ENCODE data around the gene CDCP1.
A peak's percentile ranks its signal among the peaks of the same experiment; 100 is the strongest.

Gene CDCP1

GRCh38 chr3:45035441-45036301, 110.5 kb downstream of the CDCP1 start:
- Histone ChIP-seq H3K4me1 (ENCODE audit: control insufficient read depth, insufficient read depth, low read length, unreplicated experiment) (peaks cover 12% of the 10 kb centered on the region), H3K4me3 (ENCODE audit: low read depth, low read length) (peak overlapping the region; percentile 27; the same call in 1 of the 2 replicates), H3K36me3 (ENCODE audit: insufficient read depth, low read length) (no peaks in the 10 kb centered on the region), H3K79me2 (ENCODE audit: control insufficient read depth, insufficient read depth, low read length, unreplicated experiment) (no peaks in the 10 kb centered on the region), H2AFZ (ENCODE audit: low read length, unreplicated experiment) (peak overlapping the region; percentile 31), H3K27me3 (ENCODE audit: insufficient read depth, low read length) (no peaks in the 10 kb centered on the region), H3K27ac (ENCODE audit: low read depth, low read length) (no peak overlapping the region)

GRCh38 chr3:45034612-45035252, 111.4 kb downstream of the CDCP1 start:
- no peaks in the 10 kb centered on the region for H3K36me3 ChIP-seq (ENCODE audit: insufficient read depth, low read length)
- H3K4me1 ChIP-seq (ENCODE audit: control insufficient read depth, insufficient read depth, low read length, unreplicated experiment) = peaks cover 12% of the 10 kb centered on the region
- H3K27me3 ChIP-seq (ENCODE audit: insufficient read depth, low read length) = no peaks in the 10 kb centered on the region
- no peak overlapping the region for H2AFZ ChIP-seq (ENCODE audit: low read length, unreplicated experiment)
- H3K4me3 ChIP-seq (ENCODE audit: low read depth, low read length) = no peak overlapping the region
- H3K27ac ChIP-seq (ENCODE audit: low read depth, low read length) = no peak overlapping the region
- H3K79me2 ChIP-seq (ENCODE audit: control insufficient read depth, insufficient read depth, low read length, unreplicated experiment) = no peaks in the 10 kb centered on the region

- H3K27me3 ChIP-seq (ENCODE audit: insufficient read depth, low read length) = no peaks in the 10 kb centered on the region
- peaks cover 12% of the 10 kb centered on the region for H3K4me1 ChIP-seq (ENCODE audit: control insufficient read depth, insufficient read depth, low read length, unreplicated experiment)
These were observed 112.4 kb downstream of the CDCP1 start for GRCh38 chr3:45033791-45034190.

More at GRCh38 chr3:45033791-45034190, 112.4 kb downstream of the CDCP1 start:
- Histone ChIP-seq H2AFZ (ENCODE audit: low read length, unreplicated experiment) (no peak overlapping the region), H3K36me3 (ENCODE audit: insufficient read depth, low read length) (no peaks in the 10 kb centered on the region), H3K27ac (ENCODE audit: low read depth, low read length) (no peak overlapping the region), H3K79me2 (ENCODE audit: control insufficient read depth, insufficient read depth, low read length, unreplicated experiment) (no peaks in the 10 kb centered on the region), H3K4me3 (ENCODE audit: low read depth, low read length) (no peak overlapping the region)

All from ACC112 (cell line).